GM12878 (cell line): ENCODE data around the gene HS3ST5.

Experiments
- CTCF ChIP-seq, 3 experiments: IDR thresholded peaks in 2 of 3; conservative IDR thresholded peaks in 1 of 3; 2 replicates each; pipeline ENCODE4 v1.5.1; 2011; ENCODE audit warnings: low read depth in 3 of 3, low read length in 3 of 3, mild to moderate bottlenecking in 3 of 3, control low read depth in 2 of 3, moderate library complexity in 2 of 3, inconsistent platforms in 1 of 3, mixed read lengths in 1 of 3; ENCODE audit not compliant: control insufficient read depth in 2 of 3, insufficient read depth in 1 of 3; ENCODE audit errors: extremely low read depth in 1 of 3
- EP300 ChIP-seq, 2 experiments: fragments of 150-350 bp in 1 of 2; IDR thresholded peaks; 2 replicates each; pipeline ENCODE4 v1.6.1; 2011 to 2012; ENCODE audit warnings: low read depth in 2 of 2, low read length in 2 of 2, borderline replicate concordance in 1 of 2, improper control_type of control experiment in 1 of 2, inconsistent platforms in 1 of 2; ENCODE audit not compliant: control insufficient read depth in 1 of 2
- FOXM1 ChIP-seq: IDR thresholded peaks from 2 replicates; pipeline ENCODE4 v1.6.1; 2012; ENCODE audit warnings: low read depth, mild to moderate bottlenecking, inconsistent platforms, low read length, moderate library complexity
- IRF4 ChIP-seq: IDR thresholded peaks from 2 replicates; pipeline ENCODE4 v1.6.1; 2011; ENCODE audit warnings: low read depth, low read length
- JUND ChIP-seq: IDR thresholded peaks from 2 replicates; pipeline ENCODE4 v1.6.1; 2012; ENCODE audit warnings: low read depth, mild to moderate bottlenecking, low read length, improper control_type of control experiment, moderate library complexity
- MEF2B ChIP-seq: fragments of 450-650 bp; IDR thresholded peaks from 2 replicates; pipeline ENCODE4 v1.6.1; 2018; ENCODE audit warnings: mild to moderate bottlenecking, moderate library complexity; ENCODE audit not compliant: partially characterized antibody, poor library complexity, severe bottlenecking
- MXI1 ChIP-seq: fragments of 150-350 bp; IDR thresholded peaks from 2 replicates; pipeline ENCODE4 v1.6.1; 2011; ENCODE audit warnings: low read depth, mild to moderate bottlenecking, inconsistent platforms, low read length, improper control_type of control experiment
- PBX3 ChIP-seq: IDR thresholded peaks from 2 replicates; pipeline ENCODE4 v1.6.1; 2011; ENCODE audit warnings: mild to moderate bottlenecking, low read depth, low read length, moderate library complexity; ENCODE audit not compliant: insufficient replicate concordance
- POLR2A ChIP-seq: IDR thresholded peaks from 2 replicates; pipeline ENCODE4 v1.6.1; 2011; ENCODE audit warnings: low read depth, mild to moderate bottlenecking, low read length
- SIN3A ChIP-seq: IDR thresholded peaks from 2 replicates; pipeline ENCODE4 v1.6.1; 2012; ENCODE audit warnings: low read depth, low read length, improper control_type of control experiment
- SIX5 ChIP-seq: IDR thresholded peaks from 2 replicates; pipeline ENCODE4 v1.6.1; 2011; ENCODE audit warnings: mild to moderate bottlenecking, low read depth, low read length, moderate library complexity; ENCODE audit not compliant: severe bottlenecking
- SP1 ChIP-seq: IDR thresholded peaks from one replicate; pipeline ENCODE4 v1.6.1; 2011; ENCODE audit warnings: low read depth, low read length
- YBX1 ChIP-seq: fragments of 450-650 bp; IDR thresholded peaks from 2 replicates; pipeline ENCODE4 v1.6.1; 2016; ENCODE audit warnings: antibody characterized with exemption
- TF ChIP-seq, protein P1 (sequence below): IDR thresholded peaks from 2 replicates; pipeline ENCODE4 v1.6.1; 2012; ENCODE audit warnings: low read length, inconsistent platforms

DNA sequence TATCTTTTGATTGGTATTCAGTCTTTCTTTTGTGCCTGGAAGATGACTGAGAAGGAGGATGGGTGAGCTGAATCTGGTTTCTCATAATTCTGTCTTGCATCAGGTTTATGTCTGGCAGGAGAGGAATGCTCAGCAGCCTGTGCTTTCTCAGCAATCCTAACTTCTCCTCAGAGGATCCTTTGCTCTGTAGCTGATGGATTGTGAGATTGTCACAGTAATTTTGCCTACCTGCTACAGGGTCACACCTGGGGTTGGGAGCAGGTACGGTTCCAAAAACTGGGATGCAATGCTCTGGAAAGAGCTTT lies 2.1 kb upstream of the HS3ST5 start:
- TF ChIP-seq SIN3A (no peak), CTCF (IDR thresholded peaks at IDR 0.05 in 2 of 3, conservative IDR thresholded peaks at IDR 0.05 in 1 of 3; ENCODE audit: control insufficient read depth in 2 of 3, extremely low read depth in 1 of 3, insufficient read depth in 1 of 3, low read depth in 3 of 3, low read length in 3 of 3) (no peak), EP300 (IDR thresholded peaks at IDR 0.05; ENCODE audit: borderline replicate concordance in 1 of 2, control insufficient read depth in 1 of 2, low read depth in 2 of 2, low read length in 2 of 2) (no peak), PBX3 (no peak), JUND (no peak), SP1 (no peak), MEF2B (no peak), YBX1 (no peak), IRF4 (no peak), POLR2A (no peak), FOXM1 (no peak), MXI1 (no peak), SIX5 (no peak)
- TF ChIP-seq, protein P1, sequence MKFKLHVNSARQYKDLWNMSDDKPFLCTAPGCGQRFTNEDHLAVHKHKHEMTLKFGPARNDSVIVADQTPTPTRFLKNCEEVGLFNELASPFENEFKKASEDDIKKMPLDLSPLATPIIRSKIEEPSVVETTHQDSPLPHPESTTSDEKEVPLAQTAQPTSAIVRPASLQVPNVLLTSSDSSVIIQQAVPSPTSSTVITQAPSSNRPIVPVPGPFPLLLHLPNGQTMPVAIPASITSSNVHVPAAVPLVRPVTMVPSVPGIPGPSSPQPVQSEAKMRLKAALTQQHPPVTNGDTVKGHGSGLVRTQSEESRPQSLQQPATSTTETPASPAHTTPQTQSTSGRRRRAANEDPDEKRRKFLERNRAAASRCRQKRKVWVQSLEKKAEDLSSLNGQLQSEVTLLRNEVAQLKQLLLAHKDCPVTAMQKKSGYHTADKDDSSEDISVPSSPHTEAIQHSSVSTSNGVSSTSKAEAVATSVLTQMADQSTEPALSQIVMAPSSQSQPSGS = no peak
